Measurements from ENCODE around the gene APP.

DNA sequence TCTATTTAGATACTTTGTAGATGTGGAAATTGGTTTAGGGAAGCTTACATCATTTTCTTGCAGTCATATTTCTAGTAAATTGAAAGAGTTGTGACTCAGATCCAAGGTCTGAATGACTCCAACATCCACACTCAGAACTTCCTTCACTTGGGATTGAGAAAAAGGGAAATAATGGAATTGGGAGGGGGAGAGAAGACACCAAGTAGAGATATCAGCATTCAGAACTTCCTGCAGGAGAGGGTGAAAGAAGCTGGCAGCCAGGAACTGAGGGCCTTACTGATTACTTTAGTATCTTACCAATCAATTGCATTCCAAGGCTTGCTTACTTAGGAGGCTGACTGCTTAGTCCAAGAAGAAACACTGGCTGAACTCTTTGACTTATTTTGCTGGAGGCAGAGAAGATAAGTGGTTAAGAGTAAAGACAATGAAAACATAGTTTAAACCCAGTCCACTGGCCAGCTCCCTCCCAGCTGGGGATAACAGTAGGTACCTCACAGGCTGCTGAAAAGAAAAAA lies 21.7 kb downstream of the APP start:
- TF ChIP-seq, protein P1, sequence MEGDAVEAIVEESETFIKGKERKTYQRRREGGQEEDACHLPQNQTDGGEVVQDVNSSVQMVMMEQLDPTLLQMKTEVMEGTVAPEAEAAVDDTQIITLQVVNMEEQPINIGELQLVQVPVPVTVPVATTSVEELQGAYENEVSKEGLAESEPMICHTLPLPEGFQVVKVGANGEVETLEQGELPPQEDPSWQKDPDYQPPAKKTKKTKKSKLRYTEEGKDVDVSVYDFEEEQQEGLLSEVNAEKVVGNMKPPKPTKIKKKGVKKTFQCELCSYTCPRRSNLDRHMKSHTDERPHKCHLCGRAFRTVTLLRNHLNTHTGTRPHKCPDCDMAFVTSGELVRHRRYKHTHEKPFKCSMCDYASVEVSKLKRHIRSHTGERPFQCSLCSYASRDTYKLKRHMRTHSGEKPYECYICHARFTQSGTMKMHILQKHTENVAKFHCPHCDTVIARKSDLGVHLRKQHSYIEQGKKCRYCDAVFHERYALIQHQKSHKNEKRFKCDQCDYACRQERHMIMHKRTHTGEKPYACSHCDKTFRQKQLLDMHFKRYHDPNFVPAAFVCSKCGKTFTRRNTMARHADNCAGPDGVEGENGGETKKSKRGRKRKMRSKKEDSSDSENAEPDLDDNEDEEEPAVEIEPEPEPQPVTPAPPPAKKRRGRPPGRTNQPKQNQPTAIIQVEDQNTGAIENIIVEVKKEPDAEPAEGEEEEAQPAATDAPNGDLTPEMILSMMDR (conservative IDR thresholded peaks at IDR 0.05): no peak
- no peak for TF ChIP-seq EZH2 (IDR thresholded peaks at IDR 0.05; ENCODE audit: low read depth)

All from PC-9 (cell line).